ENCODE measurements around the gene CLCN7.
A peak's percentile ranks its signal among the peaks of the same experiment; 100 is the strongest.

Gene CLCN7, protein sequence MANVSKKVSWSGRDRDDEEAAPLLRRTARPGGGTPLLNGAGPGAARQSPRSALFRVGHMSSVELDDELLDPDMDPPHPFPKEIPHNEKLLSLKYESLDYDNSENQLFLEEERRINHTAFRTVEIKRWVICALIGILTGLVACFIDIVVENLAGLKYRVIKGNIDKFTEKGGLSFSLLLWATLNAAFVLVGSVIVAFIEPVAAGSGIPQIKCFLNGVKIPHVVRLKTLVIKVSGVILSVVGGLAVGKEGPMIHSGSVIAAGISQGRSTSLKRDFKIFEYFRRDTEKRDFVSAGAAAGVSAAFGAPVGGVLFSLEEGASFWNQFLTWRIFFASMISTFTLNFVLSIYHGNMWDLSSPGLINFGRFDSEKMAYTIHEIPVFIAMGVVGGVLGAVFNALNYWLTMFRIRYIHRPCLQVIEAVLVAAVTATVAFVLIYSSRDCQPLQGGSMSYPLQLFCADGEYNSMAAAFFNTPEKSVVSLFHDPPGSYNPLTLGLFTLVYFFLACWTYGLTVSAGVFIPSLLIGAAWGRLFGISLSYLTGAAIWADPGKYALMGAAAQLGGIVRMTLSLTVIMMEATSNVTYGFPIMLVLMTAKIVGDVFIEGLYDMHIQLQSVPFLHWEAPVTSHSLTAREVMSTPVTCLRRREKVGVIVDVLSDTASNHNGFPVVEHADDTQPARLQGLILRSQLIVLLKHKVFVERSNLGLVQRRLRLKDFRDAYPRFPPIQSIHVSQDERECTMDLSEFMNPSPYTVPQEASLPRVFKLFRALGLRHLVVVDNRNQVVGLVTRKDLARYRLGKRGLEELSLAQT

DNA sequence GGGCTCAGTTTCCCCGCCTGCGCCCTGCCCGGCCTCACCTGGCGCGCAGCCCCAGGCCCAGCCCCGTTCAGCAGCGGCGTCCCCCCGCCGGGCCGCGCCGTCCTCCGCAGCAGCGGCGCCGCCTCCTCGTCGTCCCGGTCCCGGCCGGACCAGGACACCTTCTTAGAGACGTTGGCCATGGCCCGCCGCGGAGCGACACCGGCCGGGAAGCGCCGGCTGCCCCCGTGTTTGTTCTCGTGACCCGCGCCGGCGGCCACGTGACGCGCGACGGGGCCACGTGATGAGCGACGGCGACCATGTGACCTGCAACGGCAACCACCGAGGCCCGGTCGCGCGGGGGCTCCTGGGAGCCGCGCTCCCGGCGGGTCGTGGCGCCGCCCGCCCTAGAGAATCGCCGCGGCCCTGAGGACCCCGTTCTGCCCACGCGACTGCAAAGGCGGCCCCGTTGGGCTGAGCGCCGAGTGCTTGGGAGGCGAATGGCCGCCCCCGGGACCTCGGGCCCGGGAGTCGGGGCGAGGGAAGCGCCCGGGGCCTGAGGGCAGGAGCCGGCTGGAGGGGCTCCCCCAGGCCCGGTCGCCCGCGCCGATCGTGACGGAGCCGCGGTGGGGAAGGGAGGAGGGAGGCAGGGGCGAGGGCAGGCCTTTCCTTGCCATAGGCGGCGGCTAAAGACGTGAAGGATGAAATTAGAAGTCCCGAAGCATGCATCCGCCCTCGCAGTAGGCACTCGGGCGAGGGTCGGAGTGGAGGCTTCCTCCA, at the start of gene CLCN7:
CLCN7 (minus strand) TSS at position 233 of the 756 bp plus-strand sequence; CDS start at position 179, 54 bp downstream.
- Histone ChIP-seq H3K27ac (ENCODE audit: low read length) (peak within 1 kb of the TSS; percentile 66), H2AFZ (ENCODE audit: low read depth, low read length) (peak within 1 kb of the TSS; percentile 69)

DNA sequence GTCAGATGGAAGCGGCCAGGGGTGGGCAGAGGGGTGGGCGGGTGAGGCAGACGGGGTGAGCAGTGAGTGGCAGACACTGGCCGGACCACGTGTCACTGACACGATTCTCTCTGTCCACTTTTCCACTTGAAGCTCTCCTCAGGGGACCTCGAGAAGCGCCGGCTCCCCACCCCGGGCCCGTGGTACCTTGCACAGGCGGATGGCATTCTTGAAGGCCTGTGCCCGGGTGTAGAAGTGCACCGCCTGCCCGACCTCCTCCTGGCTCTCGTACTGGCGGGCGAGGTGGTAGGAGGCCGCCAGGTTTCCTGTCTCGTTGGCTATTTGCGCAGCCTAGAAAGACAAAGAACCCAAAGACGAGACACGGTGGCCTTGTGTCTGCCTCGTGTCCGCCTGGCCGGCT, 49.5 kb upstream of the CLCN7 start:
- TF ChIP-seq EZH2phosphoT487 (IDR thresholded peaks at IDR 0.05; ENCODE audit: low read depth): no peak
- TF ChIP-seq, protein P1, sequence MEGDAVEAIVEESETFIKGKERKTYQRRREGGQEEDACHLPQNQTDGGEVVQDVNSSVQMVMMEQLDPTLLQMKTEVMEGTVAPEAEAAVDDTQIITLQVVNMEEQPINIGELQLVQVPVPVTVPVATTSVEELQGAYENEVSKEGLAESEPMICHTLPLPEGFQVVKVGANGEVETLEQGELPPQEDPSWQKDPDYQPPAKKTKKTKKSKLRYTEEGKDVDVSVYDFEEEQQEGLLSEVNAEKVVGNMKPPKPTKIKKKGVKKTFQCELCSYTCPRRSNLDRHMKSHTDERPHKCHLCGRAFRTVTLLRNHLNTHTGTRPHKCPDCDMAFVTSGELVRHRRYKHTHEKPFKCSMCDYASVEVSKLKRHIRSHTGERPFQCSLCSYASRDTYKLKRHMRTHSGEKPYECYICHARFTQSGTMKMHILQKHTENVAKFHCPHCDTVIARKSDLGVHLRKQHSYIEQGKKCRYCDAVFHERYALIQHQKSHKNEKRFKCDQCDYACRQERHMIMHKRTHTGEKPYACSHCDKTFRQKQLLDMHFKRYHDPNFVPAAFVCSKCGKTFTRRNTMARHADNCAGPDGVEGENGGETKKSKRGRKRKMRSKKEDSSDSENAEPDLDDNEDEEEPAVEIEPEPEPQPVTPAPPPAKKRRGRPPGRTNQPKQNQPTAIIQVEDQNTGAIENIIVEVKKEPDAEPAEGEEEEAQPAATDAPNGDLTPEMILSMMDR (IDR thresholded peaks at IDR 0.05; ENCODE audit: low read depth, low read length): no peak
- Histone ChIP-seq H3K4me2 (ENCODE audit: low read length) (no peak overlapping the region), H3K36me3 (replicated peaks; ENCODE audit: low read depth, low read length) (no peaks in the 10 kb centered on the region), H3K4me3 (ENCODE audit: low read length) (no peak overlapping the region), H3K4me1 (ENCODE audit: low read length) (no peaks in the 10 kb centered on the region), H2AFZ (ENCODE audit: low read depth, low read length) (no peak overlapping the region), H3K27ac (ENCODE audit: low read length) (no peak overlapping the region), H3K27me3 (ENCODE audit: low read depth, low read length) (no peaks in the 10 kb centered on the region), H3K9me3 (ENCODE audit: insufficient read depth, low read length) (no peaks in the 10 kb centered on the region), H4K20me1 (ENCODE audit: insufficient read depth, low read length) (no peaks in the 10 kb centered on the region), H3K9ac (ENCODE audit: low read length) (no peak overlapping the region), H3K79me2 (ENCODE audit: low read length) (no peaks in the 10 kb centered on the region)

More for the DNA sequence above, at the start of gene CLCN7:
- Histone ChIP-seq H3K36me3 (replicated peaks; ENCODE audit: low read depth, low read length) (no peaks in the 10 kb centered on the region), H4K20me1 (ENCODE audit: insufficient read depth, low read length) (no peaks in the 10 kb centered on the region), H3K4me2 (ENCODE audit: low read length) (peak within 1 kb of the TSS; percentile 96), H3K27me3 (ENCODE audit: low read depth, low read length) (no peaks in the 10 kb centered on the region), H3K9me3 (ENCODE audit: insufficient read depth, low read length) (no peaks in the 10 kb centered on the region), H3K79me2 (ENCODE audit: low read length) (peaks cover 36% of the 10 kb centered on the region), H3K4me1 (ENCODE audit: low read length) (peaks cover 8% of the 10 kb centered on the region), H3K9ac (ENCODE audit: low read length) (peak within 1 kb of the TSS; percentile 95), H3K4me3 (ENCODE audit: low read length) (peak within 1 kb of the TSS; percentile 97)
- TF ChIP-seq, protein P1 (IDR thresholded peaks at IDR 0.05; ENCODE audit: low read depth, low read length): no peak
- no peak for TF ChIP-seq EZH2phosphoT487 (IDR thresholded peaks at IDR 0.05; ENCODE audit: low read depth)

DNA sequence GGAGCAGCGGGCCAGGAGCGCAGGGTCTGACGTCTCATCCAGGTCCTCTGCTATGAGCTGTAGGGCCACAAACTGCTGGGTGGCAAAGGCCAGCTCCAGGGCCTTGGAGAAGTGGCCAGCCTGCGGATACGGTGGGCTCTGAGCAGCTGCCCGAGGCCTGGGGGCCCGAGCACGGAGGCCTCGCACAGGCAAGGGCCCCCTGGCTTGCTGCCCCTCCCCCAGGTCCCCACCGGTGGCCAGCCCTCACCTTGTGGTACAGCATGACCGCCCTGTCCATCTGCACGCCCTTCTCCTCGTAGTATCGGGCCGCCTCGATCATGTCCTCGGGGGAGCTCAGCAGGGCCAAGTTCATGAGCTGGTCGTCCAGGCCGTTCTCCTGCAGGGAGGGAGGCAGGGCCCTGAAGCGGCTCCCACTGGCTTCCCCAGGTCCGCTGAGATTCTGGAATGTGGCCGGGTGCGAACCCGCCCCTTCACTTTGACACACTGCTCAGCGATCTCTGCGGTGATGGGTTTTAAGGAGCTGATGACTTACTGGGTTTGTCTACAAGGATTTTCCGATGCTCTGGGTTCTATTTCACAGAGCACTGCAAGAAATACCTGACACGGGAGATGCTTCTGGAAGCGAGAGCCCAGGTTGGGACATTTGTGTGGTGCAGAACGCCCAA, 48.9 kb upstream of the CLCN7 start:
- H3K9ac ChIP-seq (ENCODE audit: low read length): no peak overlapping the region
- H3K9me3 ChIP-seq (ENCODE audit: insufficient read depth, low read length): no peaks in the 10 kb centered on the region
- H3K4me1 ChIP-seq (ENCODE audit: low read length): no peaks in the 10 kb centered on the region
- H3K4me3 ChIP-seq (ENCODE audit: low read length): no peak overlapping the region
- no peak for TF ChIP-seq EZH2phosphoT487 (IDR thresholded peaks at IDR 0.05; ENCODE audit: low read depth)
- TF ChIP-seq, protein P1 (IDR thresholded peaks at IDR 0.05; ENCODE audit: low read depth, low read length): no peak
- H3K27ac ChIP-seq (ENCODE audit: low read length): no peak overlapping the region
- H4K20me1 ChIP-seq (ENCODE audit: insufficient read depth, low read length): no peaks in the 10 kb centered on the region
- H3K4me2 ChIP-seq (ENCODE audit: low read length): no peak overlapping the region
- H3K27me3 ChIP-seq (ENCODE audit: low read depth, low read length): no peaks in the 10 kb centered on the region
- H3K36me3 ChIP-seq (replicated peaks; ENCODE audit: low read depth, low read length): no peaks in the 10 kb centered on the region
- H2AFZ ChIP-seq (ENCODE audit: low read depth, low read length): no peak overlapping the region
- H3K79me2 ChIP-seq (ENCODE audit: low read length): no peaks in the 10 kb centered on the region

Measured in OCI-LY3 (cell line).